Suprapubic skin (tissue), 4 donors: ENCODE data around the gene ADAMTS2.

Experiments used
- POLR2A ChIP-seq, 2 donors: fragments of 450-650 bp; IDR thresholded peaks; one replicate each; pipeline ENCODE4 v1.6.1; 2017; ENCODE audit warnings: antibody characterized with exemption in 2 of 2, mild to moderate bottlenecking in 2 of 2, moderate library complexity in 2 of 2
- POLR2AphosphoS5 ChIP-seq, 3 donors: sonication (generic); formaldehyde crosslinking; IDR thresholded peaks; one replicate each; pipeline ENCODE4 v1.6.1; 2017; ENCODE audit warnings: antibody characterized with exemption in 3 of 3
- TF ChIP-seq, protein P1 (sequence below), 2 donors: fragments of 200-600 bp in 1 of 2; fragments of 450-650 bp in 1 of 2; sonication (generic) in 1 of 2; IDR thresholded peaks; one replicate each; pipeline ENCODE4 v1.5.1; 2016 to 2019; ENCODE audit warnings: antibody characterized with exemption in 2 of 2, mild to moderate bottlenecking in 1 of 2, moderate library complexity in 1 of 2

DNA sequence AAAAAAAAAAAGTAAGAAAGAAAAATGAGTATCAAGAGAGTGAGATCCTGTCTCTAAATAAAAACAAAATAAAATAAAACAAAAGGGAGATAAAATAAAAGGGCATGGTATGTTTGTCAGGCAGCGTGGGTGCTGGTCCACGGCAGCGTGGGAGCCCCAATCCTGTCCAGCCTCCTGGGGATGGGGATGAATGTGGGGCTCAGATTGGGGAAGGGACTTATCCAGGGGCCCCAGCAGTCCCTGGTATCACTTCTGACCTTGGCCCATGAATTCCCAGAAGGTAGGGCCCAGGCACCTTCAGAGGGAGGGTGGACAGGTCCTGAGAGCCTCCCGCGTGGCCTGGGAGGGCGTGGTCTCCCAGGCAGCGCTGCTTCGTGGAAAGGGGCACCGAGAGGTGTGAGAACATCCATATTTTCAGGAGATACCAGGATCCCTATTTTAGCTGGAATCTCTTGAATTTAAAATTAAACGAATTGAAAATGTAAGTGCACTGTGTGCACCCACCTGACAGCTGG lies 213.9 kb downstream of the ADAMTS2 start:
- no peak for TF ChIP-seq POLR2A (IDR thresholded peaks at IDR 0.05)
- TF ChIP-seq, protein P1, sequence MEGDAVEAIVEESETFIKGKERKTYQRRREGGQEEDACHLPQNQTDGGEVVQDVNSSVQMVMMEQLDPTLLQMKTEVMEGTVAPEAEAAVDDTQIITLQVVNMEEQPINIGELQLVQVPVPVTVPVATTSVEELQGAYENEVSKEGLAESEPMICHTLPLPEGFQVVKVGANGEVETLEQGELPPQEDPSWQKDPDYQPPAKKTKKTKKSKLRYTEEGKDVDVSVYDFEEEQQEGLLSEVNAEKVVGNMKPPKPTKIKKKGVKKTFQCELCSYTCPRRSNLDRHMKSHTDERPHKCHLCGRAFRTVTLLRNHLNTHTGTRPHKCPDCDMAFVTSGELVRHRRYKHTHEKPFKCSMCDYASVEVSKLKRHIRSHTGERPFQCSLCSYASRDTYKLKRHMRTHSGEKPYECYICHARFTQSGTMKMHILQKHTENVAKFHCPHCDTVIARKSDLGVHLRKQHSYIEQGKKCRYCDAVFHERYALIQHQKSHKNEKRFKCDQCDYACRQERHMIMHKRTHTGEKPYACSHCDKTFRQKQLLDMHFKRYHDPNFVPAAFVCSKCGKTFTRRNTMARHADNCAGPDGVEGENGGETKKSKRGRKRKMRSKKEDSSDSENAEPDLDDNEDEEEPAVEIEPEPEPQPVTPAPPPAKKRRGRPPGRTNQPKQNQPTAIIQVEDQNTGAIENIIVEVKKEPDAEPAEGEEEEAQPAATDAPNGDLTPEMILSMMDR (IDR thresholded peaks at IDR 0.05), result no peak
- TF ChIP-seq POLR2AphosphoS5 (IDR thresholded peaks at IDR 0.05), result no peak
